Epithelial cell of proximal tubule (primary cell): ENCODE results near the gene PPP1R26. TPM values are rescaled to one million over a fixed set of nuclear protein-coding genes. Genes with fewer than 3 reads are reported as not detected.

ENCODE experiments used
- DNase-seq: peaks from one replicate; pipeline ENCODE4 v3.0.0-alpha.2; 2011; ENCODE audit warnings: low read depth
- H3K4me3 ChIP-seq: 2 replicates; pipeline ENCODE4 v1.5.1; 2011; ENCODE audit warnings: low read depth, mild to moderate bottlenecking, low read length
- CTCF ChIP-seq: conservative IDR thresholded peaks from 2 replicates; pipeline ENCODE4 v1.5.1; 2012; ENCODE audit warnings: low read depth, mild to moderate bottlenecking, low read length
- total RNA-seq: library from RNA; depleted of rRNA; stranded (reverse); fragments of >200 nt; gene quantifications from 2 replicates; pipeline ENCODE4 v1.2.3, GENCODE V29; 2015

PPP1R26 gene
- total RNA-seq, 1 donor from 2014 or later = 23.2 TPM

- no peak overlapping the region for H3K4me3 ChIP-seq
- TF ChIP-seq CTCF = peak; percentile 72
- DNase-seq = no peak
Measured at GRCh38 chr9:135504262-135505243, 25.0 kb downstream of the PPP1R26 start.

- H3K4me3 ChIP-seq = no peak overlapping the region
- no peak for TF ChIP-seq CTCF
- no peak for DNase-seq
Measured at GRCh38 chr9:135505406-135506187, 26.0 kb downstream of the PPP1R26 start.

- TF ChIP-seq CTCF = no peak
- DNase-seq = no peak
- H3K4me3 ChIP-seq = no peak overlapping the region
Measured at GRCh38 chr9:135506327-135507103, 26.9 kb downstream of the PPP1R26 start.

- no peak for TF ChIP-seq CTCF
- H3K4me3 ChIP-seq = no peak overlapping the region
- DNase-seq = no peak
Measured at GRCh38 chr9:135507104-135508035, 27.8 kb downstream of the PPP1R26 start.

GRCh38 chr9:135508211-135508820 lies 28.7 kb downstream of the PPP1R26 start:
- no peak overlapping the region for H3K4me3 ChIP-seq
- DNase-seq = no peak
- no peak for TF ChIP-seq CTCF

- TF ChIP-seq CTCF = no peak
- no peak overlapping the region for H3K4me3 ChIP-seq
- no peak for DNase-seq
Measured at GRCh38 chr9:135509458-135509857, 29.9 kb downstream of the PPP1R26 start.
